ENCODE measurements around the gene KIRREL3. TPM values are rescaled to one million over a fixed set of nuclear protein-coding genes. Genes with fewer than 3 reads are reported as not detected.

KIRREL3 gene
- polyA plus RNA-seq, 2 of the 4 experiments (the other 2 are of a cell fraction) = 3.0 to 11.0 TPM

DNA sequence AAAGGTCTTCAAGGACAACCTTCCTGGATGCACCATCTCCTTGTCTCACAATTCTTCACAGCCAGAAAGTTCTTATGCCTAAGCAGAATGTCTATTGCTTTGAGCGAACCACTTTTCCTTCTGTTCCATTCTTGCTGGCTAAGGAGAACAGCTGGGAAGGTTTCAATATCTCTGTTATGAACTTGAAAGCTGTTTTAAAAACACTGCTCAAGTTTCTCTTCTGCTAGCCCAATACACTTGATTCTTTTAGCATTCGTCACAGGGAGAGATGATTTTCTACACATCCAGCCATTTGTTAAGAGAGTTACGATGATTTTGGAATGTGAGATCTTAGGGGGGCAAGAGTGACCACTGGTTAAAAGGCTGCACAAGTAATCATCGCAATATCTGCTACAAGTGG lies 249.3 kb downstream of the KIRREL3 start (continued):
- TF ChIP-seq, protein P1, sequence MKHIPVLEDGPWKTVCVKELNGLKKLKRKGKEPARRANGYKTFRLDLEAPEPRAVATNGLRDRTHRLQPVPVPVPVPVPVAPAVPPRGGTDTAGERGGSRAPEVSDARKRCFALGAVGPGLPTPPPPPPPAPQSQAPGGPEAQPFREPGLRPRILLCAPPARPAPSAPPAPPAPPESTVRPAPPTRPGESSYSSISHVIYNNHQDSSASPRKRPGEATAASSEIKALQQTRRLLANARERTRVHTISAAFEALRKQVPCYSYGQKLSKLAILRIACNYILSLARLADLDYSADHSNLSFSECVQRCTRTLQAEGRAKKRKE (CRISPR knock-in tag; IDR thresholded peaks at IDR 0.05; ENCODE audit: low read depth) = no peak
- no peak for TF ChIP-seq CHD2 (IDR thresholded peaks at IDR 0.05; ENCODE audit: low read length, partially characterized antibody)
- no peak for TF ChIP-seq NR3C1 (IDR thresholded peaks at IDR 0.05)
- no peak for TF ChIP-seq RCOR1 (IDR thresholded peaks at IDR 0.05; ENCODE audit: low read depth, low read length)
- no peak for TF ChIP-seq POLR2AphosphoS2 (conservative IDR thresholded peaks at IDR 0.05; ENCODE audit: low read length)
- no peak for TF ChIP-seq HOXA7 (CRISPR knock-in tag; IDR thresholded peaks at IDR 0.05)
- TF ChIP-seq PHF8 (IDR thresholded peaks at IDR 0.05; ENCODE audit: borderline replicate concordance, low read depth) = no peak

DNA sequence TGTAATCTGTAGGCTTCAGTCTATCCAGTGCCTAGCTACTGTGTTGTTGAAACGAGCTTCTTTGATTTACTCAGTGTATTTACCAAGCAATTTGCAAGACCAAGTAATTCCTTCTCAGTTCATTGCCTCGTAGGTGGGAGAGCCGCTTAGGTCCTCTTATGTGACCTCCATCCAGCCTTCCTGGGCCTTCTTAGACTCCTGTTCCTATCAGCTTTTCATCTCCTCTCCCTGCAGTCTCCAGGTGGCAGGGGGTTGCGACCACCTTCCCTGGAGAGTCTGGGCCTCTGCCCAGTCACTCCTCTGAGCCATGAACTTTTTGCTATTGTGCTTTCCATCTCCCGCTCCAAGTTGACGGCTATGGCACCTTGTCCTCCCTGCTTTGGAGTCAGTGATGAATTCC lies 251.8 kb downstream of the KIRREL3 start:
- WGBS (ENCODE audit: missing lambda C conversion rate) = 81% methylated on average over 6 of the region's 6 CpGs
- DNase-seq (ENCODE audit: low read depth in 1 of 2, low spot score in 1 of 2) = no peak
- ATAC-seq = no peak
- Histone ChIP-seq H3K4me3 (no peak overlapping the region), H3K27ac (no peak overlapping the region), H3K4me2 (no peak overlapping the region), H3K4me1 (no peaks in the 10 kb centered on the region), H3K9me3 (no peaks in the 10 kb centered on the region)
- ChIA-PET CTCF (no interaction called here), POLR2A (no interaction called here)
- FAIRE-seq = no peak
- TF ChIP-seq, protein P2, sequence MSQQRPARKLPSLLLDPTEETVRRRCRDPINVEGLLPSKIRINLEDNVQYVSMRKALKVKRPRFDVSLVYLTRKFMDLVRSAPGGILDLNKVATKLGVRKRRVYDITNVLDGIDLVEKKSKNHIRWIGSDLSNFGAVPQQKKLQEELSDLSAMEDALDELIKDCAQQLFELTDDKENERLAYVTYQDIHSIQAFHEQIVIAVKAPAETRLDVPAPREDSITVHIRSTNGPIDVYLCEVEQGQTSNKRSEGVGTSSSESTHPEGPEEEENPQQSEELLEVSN (IDR thresholded peaks at IDR 0.05; ENCODE audit: borderline replicate concordance, low read depth) = no peak
- TF ChIP-seq JUN (IDR thresholded peaks at IDR 0.05) = no peak
- TF ChIP-seq, protein P3, sequence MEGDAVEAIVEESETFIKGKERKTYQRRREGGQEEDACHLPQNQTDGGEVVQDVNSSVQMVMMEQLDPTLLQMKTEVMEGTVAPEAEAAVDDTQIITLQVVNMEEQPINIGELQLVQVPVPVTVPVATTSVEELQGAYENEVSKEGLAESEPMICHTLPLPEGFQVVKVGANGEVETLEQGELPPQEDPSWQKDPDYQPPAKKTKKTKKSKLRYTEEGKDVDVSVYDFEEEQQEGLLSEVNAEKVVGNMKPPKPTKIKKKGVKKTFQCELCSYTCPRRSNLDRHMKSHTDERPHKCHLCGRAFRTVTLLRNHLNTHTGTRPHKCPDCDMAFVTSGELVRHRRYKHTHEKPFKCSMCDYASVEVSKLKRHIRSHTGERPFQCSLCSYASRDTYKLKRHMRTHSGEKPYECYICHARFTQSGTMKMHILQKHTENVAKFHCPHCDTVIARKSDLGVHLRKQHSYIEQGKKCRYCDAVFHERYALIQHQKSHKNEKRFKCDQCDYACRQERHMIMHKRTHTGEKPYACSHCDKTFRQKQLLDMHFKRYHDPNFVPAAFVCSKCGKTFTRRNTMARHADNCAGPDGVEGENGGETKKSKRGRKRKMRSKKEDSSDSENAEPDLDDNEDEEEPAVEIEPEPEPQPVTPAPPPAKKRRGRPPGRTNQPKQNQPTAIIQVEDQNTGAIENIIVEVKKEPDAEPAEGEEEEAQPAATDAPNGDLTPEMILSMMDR (IDR thresholded peaks at IDR 0.05) = no peak
- TF ChIP-seq, protein P1 (CRISPR knock-in tag; IDR thresholded peaks at IDR 0.05; ENCODE audit: low read depth) = no peak
- TF ChIP-seq CBX2 (IDR thresholded peaks at IDR 0.05; ENCODE audit: borderline replicate concordance, low read depth) = no peak
- TF ChIP-seq, protein P4, sequence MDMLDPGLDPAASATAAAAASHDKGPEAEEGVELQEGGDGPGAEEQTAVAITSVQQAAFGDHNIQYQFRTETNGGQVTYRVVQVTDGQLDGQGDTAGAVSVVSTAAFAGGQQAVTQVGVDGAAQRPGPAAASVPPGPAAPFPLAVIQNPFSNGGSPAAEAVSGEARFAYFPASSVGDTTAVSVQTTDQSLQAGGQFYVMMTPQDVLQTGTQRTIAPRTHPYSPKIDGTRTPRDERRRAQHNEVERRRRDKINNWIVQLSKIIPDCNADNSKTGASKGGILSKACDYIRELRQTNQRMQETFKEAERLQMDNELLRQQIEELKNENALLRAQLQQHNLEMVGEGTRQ (IDR thresholded peaks at IDR 0.05) = no peak
- no peak for TF ChIP-seq ZNF302 (CRISPR knock-in tag; IDR thresholded peaks at IDR 0.05)
- TF ChIP-seq ZSCAN20 (CRISPR knock-in tag; IDR thresholded peaks at IDR 0.05) = no peak
- no peak for TF ChIP-seq RNF2 (IDR thresholded peaks at IDR 0.05; ENCODE audit: borderline replicate concordance, low read depth)
- TF ChIP-seq EHF (CRISPR knock-in tag; IDR thresholded peaks at IDR 0.05) = no peak
- no peak for TF ChIP-seq SREBF2 (IDR thresholded peaks at IDR 0.05)

DNA sequence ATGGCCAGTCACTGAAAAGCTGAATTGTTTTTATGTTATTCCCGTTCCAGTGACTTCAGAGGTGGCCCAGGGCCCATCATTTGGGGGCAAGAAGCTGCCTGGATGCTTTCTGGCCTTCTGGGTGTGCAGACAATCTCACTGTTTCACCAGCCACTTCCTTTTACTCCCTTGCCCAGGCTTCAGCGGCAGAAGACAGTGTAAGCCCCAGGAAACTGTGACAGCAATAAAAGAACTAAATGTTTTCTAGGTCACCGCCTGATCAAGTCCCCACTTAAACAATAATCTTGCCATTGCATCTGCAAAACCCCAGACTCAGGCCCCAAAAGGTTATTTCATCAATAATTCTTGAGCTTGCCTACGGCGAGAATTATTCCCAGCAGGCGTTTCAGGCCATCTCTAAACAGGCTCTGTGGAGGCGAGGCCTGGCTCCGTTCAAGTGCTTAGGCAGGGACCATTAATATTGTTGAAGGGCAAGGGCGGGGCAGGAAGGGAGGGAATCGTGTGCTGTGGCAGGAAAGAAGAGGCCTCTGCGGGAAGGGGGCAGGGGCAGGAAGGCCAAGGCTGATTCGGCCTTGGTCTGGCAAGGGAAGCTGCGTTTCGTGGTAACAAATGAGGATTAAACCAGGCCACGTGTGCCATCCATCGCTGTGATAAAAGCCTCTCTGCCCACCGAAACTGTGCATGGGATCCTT lies 252.3 kb downstream of the KIRREL3 start:
- FAIRE-seq (no peak), ATAC-seq (no peak), DNase-seq (ENCODE audit: low read depth in 1 of 2, low spot score in 1 of 2) (no peak)
- TF ChIP-seq NR3C1 (IDR thresholded peaks at IDR 0.05) (no peak), PHF8 (IDR thresholded peaks at IDR 0.05; ENCODE audit: borderline replicate concordance, low read depth) (no peak), HOXB13 (CRISPR knock-in tag; IDR thresholded peaks at IDR 0.05; ENCODE audit: low read depth) (no peak), RARB (CRISPR knock-in tag; IDR thresholded peaks at IDR 0.05) (no peak)
- TF ChIP-seq, protein P2 (IDR thresholded peaks at IDR 0.05; ENCODE audit: borderline replicate concordance, low read depth) = no peak
- TF ChIP-seq, protein P1 (CRISPR knock-in tag; IDR thresholded peaks at IDR 0.05; ENCODE audit: low read depth) = no peak
- TF ChIP-seq, protein P5, sequence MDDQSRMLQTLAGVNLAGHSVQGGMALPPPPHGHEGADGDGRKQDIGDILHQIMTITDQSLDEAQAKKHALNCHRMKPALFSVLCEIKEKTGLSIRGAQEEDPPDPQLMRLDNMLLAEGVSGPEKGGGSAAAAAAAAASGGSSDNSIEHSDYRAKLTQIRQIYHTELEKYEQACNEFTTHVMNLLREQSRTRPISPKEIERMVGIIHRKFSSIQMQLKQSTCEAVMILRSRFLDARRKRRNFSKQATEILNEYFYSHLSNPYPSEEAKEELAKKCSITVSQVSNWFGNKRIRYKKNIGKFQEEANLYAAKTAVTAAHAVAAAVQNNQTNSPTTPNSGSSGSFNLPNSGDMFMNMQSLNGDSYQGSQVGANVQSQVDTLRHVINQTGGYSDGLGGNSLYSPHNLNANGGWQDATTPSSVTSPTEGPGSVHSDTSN (IDR thresholded peaks at IDR 0.05) = no peak
- 88% methylated on average over 13 of the region's 17 CpGs for WGBS (ENCODE audit: missing lambda C conversion rate)
- Histone ChIP-seq H3K4me2 (no peak overlapping the region), H3K4me3 (no peak overlapping the region), H3K9me3 (no peaks in the 10 kb centered on the region), H3K27ac (no peak overlapping the region), H3K4me1 (no peaks in the 10 kb centered on the region)
- POLR2A ChIA-PET = no interaction called here
- CTCF ChIA-PET = interaction anchor here (1.0 kb wide), 1 partner anchor 14 kb away, joined by 3 read pairs; no protein-coding TSS in a partner anchor

Measured in A549 (cell line).